HL-60 (cell line): ENCODE data around the gene JMJD7.

Experiments used
- DNase-seq, 2 experiments: peaks; one replicate each; pipeline ENCODE4 v3.0.0-alpha.2; 2010 to 2020; ENCODE audit warnings: low read depth in 1 of 2, low spot score in 1 of 2
- H3K27ac ChIP-seq: fragments of 250-450 bp; sonication (Bioruptor Pico); replicated peaks from 2 replicates; pipeline ENCODE4 v1.5.1; 2020; ENCODE audit warnings: mild to moderate bottlenecking, moderate library complexity
- H3K27me3 ChIP-seq: fragments of 250-450 bp; sonication (Bioruptor Pico); 2 replicates; pipeline ENCODE4 v1.5.1; 2021; ENCODE audit warnings: mild to moderate bottlenecking, moderate library complexity; ENCODE audit not compliant: insufficient read depth, poor library complexity, severe bottlenecking
- H3K4me3 ChIP-seq: replicated peaks from 2 replicates; pipeline ENCODE4 v1.5.1; 2011; ENCODE audit warnings: mild to moderate bottlenecking, control low read depth, low read length; ENCODE audit not compliant: insufficient read depth
- CTCF ChIP-seq: IDR thresholded peaks from one replicate; pipeline ENCODE4 v1.5.1; 2011; ENCODE audit warnings: low read length, control low read depth, inconsistent platforms; ENCODE audit not compliant: insufficient read depth
- GABPA ChIP-seq: IDR thresholded peaks from 2 replicates; pipeline ENCODE4 v1.6.1; 2012; ENCODE audit warnings: low read depth
- POLR2AphosphoS5 ChIP-seq: IDR thresholded peaks from 2 replicates; pipeline ENCODE4 v1.6.1; 2012; ENCODE audit warnings: low read depth
- REST ChIP-seq: IDR thresholded peaks from 2 replicates; pipeline ENCODE4 v1.6.1; 2012; ENCODE audit warnings: low read depth; ENCODE audit not compliant: insufficient replicate concordance
- SPI1 ChIP-seq: IDR thresholded peaks from 2 replicates; pipeline ENCODE4 v1.6.1; 2012; ENCODE audit warnings: low read depth, mild to moderate bottlenecking, borderline replicate concordance

JMJD7 gene

GRCh38 chr15:41806291-41807181 is 21.4 kb upstream of the JMJD7 start:
- H3K27me3 ChIP-seq = no peaks in the 10 kb centered on the region
- no peak overlapping the region for H3K4me3 ChIP-seq
- TF ChIP-seq SPI1 (no peak), REST (no peak), POLR2AphosphoS5 (no peak), CTCF (no peak), GABPA (no peak)
- no peak for DNase-seq
- no peak overlapping the region for H3K27ac ChIP-seq

GRCh38 chr15:41809121-41809520 is 18.8 kb upstream of the JMJD7 start:
- Histone ChIP-seq H3K27ac (no peak overlapping the region), H3K4me3 (no peak overlapping the region), H3K27me3 (no peaks in the 10 kb centered on the region)
- no peak for DNase-seq
- TF ChIP-seq SPI1 (no peak), CTCF (no peak)

GRCh38 chr15:41809526-41810220 is 18.2 kb upstream of the JMJD7 start:
- H3K4me3 ChIP-seq = no peak overlapping the region
- DNase-seq = peak in 1 of 2 experiments; percentile 41
- TF ChIP-seq POLR2AphosphoS5 = no peak
- no peak for TF ChIP-seq REST
- no peak for TF ChIP-seq GABPA
- TF ChIP-seq CTCF = no peak
- 0 out of 2 replicates have a peak, but pooled peaks have one; percentile 15 for TF ChIP-seq SPI1
- H3K27ac ChIP-seq = no peak overlapping the region
- H3K27me3 ChIP-seq = no peaks in the 10 kb centered on the region
